Right hindlimb (tissue), 1 donor: ENCODE results near the gene ASB10.
A peak's percentile ranks its signal among the peaks of the same experiment; 100 is the strongest.

Experiments used
- DNase-seq: peaks from one replicate; pipeline ENCODE4 v3.0.0-alpha.2; 2018

Gene ASB10

DNA sequence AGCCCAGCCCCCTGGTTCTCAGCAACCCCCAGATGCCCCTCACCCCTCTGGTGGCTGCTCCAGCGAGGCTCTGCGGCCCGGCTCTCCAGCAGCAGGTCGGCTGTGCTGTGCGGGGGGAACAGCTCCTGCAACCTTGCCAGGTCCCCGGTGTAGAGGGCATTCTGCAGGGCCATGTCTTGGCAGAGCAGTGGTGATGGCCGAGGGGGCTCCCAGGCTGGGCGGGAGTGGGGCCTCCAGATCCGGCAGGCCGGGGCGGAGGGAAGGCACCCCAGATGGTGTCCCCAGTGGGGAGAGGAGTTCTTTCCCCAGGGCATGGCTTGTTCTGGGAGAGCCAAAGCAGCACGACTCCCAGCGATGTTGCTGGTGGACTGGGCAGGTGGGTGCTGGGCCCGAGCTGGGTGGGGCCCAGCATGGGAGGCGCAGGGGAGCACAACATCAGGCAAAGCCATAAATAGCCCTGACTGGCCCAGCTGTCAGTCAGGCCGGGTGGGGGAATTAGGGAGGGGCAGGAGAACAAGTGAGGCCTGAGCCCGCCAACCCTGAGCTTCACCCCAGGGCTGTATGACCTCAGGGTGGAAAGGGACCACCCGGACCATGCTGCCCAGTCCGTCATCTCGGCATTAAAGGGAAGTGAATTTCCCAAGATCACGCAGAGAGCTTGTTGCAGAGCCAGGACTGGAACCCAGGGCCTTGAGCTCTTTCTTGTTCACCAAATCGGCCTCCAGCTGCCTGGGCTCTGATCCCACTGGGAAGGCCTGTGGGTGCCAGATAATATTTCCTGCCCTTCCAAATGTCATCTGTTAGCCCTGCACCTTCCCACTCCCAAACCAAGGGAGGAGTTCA lies 580 bp upstream of the ASB10 start:
- no peak for DNase-seq

DNA sequence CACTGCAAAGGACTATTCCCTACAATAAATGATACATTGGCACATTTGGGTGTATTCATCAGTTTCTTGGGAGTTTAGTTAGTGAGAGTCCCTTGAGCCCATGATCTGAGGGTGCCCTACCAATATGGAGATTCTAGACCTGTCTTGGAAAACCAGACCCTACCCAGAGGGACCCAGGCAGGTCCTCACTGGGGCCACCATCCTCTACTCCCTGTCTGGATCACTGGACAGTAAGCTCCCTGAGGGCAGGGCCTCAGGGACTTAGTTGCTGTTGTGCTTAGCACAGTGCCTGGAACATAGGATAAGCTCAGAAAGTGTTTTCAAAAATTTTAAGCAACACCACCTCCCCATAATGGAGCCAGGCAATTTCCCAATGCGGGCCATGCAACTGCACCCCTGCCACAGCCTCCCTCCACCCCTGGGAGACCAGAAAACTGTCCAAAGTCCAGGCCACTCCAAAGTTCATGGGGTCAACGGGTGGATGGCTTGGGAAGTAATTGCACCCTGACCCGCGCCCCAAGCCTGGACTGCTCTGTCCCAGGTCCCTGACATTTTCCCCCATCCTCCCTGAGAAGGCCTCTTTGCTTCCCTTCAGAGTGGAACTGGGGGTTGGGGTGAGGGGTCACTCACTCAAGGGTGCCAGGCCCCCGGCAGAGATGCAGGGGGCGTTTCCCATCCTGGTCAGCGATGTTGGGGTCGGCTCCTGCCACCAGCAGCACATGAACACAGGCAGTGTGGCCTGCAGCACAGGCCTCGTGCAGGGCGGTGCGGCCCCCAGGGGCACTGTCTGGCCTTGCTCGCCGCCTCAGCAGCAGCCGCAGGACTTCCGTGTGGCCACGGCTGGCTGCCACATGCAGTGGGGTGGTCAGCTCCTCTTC lies 1.0 kb downstream of the ASB10 start:
- DNase-seq, result no peak

DNA sequence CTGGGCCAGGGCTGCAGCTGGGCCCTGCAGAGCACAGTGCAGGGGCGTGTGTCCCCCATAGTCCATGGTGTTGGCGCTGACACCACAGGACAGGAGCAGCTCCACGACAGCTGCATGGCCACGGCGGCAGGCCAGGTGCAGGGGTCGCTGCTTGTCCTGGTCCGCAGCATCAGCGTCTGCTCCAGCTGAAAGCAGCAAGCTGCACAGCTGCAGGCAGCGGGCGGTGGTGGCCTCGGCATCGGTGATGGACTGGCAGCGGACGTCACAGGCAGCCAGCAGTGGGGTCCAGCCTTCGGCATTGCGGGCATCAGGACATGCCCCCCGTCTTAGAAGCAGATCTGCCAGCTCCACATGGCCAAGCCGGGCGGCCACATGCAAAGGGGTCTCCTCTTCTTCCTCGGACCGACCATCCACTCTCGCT lies 6.0 kb downstream of the ASB10 start:
- DNase-seq, result peak; percentile 66

DNA sequence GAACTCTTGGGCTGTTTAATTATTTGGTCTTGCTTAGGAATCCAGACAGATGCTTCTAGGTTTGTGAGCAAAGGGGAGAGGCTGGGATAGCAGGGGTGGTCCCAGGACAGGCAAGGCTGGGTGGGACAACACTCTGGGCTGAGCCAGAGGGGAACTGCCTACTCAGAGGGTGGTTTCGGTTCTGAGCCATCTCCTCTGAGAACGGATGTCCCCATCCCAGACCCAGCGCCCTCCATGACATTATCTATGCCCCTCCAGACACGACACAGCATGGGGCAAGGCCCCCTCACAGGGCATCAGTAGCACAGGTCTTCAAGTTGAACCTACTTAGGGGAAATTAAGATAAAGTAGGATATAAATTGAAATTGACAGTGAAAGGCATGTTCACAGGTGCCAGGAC lies 7.1 kb downstream of the ASB10 start:
- DNase-seq, result no peak

DNA sequence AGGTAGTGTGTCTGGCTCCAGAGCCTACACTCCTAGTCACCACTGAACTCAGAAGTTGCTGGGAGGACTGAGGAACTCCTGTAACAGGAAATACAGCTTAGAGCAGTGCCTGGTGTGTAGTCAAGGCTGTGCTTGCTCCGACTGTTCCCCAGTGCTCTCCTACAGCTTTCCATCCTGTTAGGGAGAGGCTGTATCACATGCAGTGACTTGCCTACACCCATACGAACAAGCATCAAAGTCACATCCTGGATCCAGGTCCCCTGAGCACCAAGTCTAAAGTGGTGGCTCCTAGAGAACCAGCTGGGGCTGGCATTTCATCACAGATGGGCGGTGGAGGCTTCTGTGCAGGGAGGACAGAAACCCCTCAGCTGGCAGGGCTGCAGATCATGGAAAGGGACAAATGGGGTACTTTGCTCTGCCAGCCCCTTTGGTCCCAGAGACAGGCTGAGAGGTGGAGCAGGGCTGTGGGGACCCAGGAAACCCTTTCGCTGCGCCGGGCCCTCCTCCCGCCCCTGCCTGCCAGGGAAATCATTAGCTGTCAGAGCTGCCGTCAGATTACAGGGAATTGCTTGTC lies 7.7 kb downstream of the ASB10 start:
- no peak for DNase-seq

DNA sequence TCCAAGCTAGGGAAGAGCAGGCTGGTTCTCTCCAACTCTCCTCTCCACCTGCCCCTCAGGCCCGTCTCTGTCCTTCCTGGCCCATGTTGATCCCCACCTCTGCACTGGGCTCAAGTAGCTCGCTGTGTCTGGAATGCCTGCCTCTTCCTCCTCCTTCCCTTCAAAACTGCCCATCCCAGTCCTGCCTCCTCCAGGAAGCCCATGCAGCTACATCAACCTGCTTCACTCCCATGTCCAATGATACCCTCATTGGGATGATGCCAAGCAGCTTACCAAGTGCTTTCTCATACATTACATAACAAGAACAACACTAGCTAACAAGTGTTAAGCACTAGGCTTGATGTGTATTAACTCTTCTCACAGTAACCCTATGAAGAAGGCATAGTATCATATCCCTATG lies 8.2 kb downstream of the ASB10 start:
- no peak for DNase-seq

DNA sequence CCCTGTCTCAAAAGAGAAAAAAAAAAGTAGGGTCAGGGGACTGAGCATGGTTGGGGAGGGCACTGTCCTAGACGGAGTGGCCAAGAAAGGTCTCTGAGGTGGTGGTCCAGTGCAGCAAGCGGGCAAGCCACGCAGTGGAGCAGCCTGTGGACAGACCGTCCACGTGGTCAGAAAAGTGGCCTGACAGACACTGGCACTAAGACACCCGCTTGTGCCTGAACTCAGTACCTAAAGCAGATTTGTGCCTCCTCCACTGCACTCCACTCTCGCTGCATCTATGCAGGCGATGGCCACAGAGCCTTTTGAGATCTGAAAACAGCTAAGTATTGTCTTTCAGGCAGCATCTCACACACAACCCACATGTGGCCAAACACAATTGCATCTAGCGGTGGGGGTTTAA lies 8.8 kb downstream of the ASB10 start:
- no peak for DNase-seq

DNA sequence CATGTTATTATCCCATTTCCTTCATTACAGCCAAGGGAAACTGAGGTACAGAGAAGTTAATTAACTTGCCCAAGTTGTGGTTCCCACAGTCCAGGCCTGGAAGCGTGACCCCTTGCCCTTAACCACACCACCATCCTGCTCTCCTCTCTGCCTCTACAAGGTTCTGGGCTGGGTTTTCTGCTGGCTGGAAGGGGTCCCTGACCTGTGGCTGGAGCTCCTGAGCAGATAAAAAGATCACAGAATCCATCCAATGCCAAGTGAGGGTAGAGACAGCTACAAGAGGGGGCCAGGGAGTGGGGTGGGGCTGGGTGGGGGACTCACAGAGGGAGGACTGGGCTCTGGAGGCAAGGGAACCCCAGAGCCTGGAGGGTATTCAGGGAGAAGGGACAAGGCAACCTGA lies 9.7 kb downstream of the ASB10 start:
- DNase-seq, result no peak

DNA sequence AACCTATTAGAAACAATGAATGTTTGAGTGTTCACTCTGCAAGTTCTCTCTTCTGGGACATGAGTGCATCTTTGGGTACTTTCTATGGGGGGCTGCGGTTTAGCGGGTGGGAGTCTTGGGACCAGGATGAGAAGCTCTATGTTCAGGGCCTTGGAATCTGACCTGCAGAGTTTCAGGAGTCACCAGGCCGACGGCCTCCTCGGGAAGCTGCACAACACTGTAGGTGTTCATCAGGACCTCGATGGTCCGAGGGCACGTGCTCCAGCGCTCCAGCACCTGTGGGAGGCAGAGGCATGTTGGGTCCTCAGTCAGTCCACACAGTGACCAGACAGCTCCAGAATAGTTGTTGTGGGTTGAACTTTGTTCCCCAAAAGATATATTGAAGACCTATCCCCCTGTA lies 10.6 kb downstream of the ASB10 start:
- DNase-seq, result no peak

DNA sequence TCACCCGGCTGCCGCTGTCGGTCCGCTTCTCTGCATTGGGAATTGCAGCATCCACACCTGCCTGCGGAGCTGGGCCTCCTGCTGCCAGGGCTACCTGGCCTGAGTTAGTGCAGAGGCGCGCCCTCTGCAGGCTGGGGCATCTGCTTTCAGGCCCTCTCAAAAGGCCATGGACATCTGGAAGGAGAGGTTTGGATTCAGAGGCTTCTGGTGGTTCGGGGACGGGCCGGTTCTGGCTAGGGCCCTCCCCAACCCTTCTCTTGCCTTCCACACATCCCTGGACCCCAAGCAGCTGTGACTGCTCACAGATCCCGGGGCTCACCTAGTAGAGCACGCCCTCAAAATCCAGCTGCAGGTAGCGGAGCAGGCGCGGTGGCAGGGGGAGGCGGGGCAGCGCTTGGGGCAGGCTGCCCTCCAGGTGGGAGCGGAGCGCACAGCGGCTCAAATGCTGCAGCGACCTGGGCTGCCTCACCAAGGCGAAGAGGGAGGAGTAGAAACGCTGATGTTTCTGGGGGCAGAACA lies 11.2 kb downstream of the ASB10 start:
- no peak for DNase-seq

DNA sequence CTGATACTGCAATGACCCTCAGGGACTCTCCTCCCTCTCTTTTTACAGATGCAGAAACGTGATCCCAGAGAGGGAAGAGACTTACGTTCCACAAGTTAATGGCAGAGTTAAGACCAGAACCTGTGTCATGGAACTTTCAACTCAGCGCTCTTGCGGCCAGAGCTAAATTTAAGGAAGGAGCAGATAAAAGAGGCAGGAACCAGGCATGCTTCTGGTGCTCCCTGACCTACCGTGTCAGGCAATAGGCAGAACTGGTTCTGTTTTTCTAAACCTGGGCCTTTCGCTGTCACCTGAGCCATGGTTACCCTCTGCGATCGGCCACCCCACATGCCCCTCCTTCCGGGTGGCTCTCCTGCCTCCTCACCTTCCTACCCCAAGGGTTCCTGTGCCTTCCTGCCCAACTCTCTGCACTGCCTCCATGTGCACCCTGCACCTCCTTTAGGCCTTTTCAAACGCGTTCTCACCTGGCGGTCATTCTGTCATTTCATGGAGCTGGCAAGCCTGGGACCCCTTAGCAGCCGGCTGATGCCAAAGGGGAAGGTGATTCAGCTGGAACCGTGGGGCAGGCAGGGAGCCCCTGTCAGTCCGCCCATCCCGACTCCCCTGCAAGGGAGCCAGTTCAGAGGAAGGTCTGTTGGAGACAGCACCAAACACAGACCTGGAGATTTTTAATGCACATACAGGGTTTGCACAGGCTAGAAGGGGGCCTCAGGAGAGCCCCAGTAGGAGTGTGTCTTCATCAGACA lies 11.8 kb downstream of the ASB10 start:
- DNase-seq, result no peak

DNA sequence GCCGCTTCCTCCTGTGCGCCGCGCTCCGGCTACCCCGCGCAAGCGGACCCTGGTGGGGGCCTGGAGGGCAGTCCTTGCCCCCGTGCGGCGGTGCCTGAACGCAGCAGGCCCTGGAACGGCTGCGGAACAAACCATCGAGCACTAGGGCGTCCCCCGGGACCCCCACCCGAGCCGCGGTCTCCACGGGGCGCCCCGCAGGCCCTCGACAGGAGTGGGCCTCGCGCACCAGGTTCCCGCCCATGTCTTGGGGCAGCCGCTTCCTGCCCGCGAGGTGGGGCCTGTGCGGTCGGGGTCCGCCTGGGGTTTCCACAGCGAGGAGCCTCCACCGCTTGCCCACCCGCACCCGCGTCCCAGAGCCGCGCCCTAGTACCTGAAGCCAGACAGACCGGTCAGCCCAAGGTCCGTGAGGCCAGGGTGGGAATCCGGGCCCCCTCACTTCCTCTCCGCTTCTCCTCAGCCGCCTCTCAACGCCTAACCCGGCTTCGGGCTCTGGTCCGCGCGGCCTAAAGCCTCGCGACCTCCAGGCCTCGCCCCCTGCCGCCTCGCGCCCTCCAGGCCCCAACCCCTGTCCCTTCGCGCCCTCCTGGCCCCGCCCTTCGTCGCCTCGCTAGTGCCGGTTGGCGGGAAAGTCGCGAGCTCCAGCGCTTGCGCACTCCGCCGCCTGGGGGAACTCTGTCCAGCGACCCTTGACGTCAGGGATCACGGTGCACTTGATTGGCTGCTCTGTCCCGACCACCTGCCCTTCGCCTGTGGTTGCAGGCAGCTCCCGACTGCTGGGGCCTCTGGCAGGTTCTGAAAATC lies 12.6 kb downstream of the ASB10 start:
- DNase-seq, result peak; percentile 47

DNA sequence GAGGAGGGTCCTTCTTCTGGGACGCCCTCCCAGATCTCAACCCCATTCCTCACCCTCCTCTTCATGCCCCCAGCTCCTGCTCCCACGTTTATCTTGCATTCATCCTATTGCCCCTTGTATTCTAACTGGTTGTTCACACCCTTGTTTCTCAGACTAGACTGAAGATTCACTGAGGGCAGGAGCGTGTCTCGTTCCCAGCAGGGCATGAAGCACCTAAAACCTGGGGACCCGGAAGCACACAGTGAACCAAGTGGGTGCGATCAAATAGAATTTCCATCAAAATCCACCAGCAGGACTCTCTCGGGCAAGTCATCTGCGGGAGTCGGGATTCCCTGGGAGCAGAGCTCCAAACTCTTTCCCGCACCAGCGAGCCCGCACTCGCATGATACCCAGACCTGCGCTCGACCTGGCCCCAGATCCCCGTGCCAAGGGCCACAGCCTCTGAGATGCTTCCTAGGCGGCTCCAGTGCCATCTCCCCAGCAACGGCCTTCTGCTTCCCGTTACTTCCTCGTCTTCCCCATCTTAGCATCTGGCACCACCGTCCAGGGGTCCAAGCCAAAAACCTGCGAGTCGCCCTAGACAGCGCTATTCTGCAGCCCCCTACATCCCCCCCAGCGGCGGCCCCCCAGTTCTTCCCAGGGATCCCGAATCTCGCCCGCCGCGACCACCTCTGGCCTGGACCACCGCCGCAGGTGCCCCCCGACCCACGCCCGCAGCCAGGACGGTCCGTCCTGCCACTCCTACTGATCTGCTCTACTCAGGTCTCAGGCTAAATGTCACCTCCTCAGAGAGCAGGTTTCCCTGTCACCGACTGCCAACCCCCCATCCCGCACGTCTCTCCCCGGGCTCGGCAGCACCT lies 13.4 kb downstream of the ASB10 start:
- DNase-seq, result no peak

DNA sequence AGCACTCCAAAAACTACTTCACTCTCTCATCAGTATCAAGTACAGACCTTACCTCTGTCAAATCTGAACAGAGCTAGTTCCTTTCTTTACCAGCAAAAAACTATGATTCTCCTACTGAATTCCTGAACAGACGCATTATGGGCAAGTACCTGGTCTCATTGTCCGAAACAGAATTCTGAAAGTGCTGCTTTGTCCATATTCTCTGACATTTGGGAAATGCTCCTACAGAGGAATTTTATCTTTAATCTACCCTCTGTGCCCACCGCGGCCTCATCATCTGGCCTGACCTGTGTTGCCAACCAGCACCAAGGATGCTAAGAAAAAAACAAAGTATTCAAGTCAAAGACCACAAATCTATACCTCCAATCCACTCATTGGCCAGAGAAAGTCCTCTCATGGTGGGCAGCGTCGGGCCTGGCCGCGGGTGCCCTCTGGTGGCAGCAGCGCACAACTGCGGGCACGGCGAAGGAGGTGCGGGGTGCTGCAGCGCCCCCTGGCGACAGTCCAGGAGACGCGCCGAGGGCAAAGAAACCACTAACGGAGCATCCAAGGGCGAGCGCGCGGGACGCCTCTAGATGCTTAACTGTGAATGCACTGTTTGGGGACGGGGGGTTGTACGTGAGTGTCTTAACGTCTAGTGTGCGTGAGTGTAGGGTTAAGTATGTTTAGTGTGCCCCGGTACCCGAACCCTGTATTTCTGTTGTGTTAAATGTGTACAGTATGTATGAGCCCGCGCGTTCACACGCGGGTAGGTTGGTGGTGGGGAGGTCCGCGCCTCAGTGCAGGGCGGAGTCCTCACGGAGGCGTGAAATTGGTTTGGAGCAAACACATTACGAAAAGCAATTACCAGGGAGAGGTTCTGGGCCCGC lies 14.5 kb downstream of the ASB10 start:
- DNase-seq, result peak; percentile 85

DNA sequence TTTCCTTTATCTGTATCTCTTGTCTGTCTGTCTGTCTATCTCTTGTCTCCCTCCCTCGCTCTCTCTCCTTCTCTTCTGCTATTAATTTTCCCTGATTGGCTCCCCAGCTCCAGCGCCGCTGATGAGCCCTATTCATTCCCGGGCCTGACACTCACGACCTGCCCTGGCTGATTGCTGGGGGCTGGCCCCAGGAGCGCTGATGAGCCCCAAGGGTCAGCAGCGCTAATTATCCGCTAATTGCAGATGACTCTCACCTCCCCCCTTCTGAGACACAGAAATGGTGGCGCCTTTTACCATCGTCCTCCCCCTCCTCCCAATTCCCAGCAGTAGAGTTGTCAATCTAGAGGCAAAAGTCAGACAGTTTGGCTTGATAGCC lies 18.3 kb downstream of the ASB10 start:
- no peak for DNase-seq

DNA sequence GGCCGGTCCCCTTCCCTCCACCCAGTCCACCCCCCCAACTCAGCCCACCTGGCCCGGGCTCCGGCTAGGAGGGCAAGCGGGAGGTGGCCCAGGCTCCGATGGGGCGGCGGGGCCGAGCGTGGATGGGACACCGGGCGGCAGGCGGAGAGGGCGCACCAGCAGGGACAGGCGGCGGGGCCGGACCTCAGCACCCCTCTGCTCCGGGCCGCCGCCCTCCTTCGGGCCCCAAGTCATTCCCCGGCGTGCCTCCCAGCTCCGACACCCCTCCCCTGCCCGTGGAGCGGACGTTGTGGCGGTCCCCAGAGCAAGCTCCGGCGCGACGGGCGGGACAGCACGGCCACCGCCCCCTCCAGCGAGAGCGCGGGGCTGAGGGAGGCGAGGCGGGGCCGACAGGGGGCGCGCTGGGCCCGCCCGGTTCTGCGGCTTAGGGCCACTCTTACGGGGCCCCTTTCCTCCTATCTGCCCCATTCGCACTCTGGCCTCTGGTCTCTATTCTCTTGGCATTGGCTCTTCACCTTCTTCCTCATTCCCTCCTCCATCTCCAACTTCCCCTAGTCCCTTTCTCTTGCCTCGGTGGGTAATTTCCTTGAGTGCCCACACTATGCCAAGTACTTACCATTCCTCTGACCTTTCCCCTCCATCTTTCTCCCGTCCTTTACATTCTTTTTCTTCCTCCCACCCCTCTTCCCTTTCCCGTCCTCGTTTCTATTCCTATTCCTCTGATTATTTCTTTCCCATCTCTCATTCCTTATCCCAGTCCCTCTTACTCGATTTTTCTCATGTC lies 18.9 kb downstream of the ASB10 start:
- peak; percentile 48 for DNase-seq

DNA sequence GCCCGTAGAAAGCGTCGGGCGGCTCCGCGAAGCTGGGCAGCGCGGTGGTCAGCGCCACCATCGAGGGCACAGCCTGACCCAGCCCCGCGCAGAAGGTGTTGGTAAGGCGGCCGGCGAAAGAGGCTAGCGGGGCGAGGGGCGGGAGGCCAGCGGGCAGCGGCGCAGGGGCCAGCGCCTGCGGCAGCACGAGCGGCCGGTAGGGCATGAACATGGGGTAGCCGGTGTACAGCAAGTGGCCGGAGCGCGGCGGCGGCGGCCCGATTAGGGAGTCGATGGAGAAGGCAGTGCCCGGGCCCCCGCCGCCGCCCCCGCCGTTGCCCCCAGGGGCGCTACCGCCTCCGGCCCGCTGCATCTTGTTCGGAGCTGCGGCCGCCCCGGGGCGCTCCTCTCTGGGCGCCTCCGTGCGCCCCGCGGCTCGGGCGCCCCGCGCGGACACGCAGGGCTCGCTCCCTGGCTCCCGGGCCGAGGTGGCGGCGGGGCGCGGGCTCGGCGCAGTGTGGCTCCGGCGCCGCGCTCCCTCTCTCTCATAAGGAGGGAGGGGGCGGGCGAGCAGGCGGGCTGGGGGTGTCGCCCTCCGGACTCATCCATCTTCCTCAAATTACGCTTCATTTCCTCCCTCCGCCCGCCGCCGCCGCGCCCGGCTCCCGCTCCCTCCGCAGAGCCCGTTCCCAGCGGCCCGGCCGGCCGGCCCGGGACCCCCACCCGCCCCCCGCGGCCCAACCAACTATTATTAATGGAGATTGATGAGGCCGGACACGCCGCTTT lies 19.7 kb downstream of the ASB10 start, which contains the start of gene GBX1:
Gene GBX1 (minus strand): TSS at position 498 of the 765 bp plus-strand sequence. CDS start 146 bp downstream, at position 352.
- DNase-seq, result no peak

DNA sequence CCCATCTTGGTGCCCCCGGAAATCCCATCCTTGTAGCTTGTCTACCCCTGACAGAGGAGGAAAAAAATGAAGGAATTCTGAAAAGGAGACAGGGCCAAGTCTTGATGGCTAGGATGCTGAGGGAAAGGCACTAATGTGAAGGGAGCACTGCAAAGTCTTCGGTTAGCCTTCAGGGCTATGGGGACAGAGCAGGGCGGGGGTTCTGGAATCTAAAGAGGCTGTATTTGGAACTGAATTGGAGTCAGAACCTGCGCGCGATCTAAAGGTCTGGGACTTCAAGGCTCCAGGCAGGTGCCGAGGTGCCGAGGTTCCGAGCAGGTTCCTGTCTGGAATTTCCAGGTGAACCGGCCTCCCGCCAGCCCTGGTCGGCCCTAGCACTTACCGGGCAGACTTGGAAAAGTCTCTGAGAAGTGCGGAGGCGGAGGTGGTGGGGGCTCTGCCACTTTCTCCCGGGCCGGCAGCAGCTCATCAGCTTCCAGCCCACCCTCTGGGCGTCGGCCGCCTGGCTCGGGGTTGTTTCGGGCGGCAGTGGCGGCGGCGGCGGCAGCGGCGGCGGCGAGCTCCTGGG lies 20.3 kb downstream of the ASB10 start:
- no peak for DNase-seq
